Skeletal muscle satellite cell (primary cell): ENCODE results near the gene PROX1.

Source experiments
- H3K27me3 ChIP-seq: 2 replicates; pipeline ENCODE4 v1.7.0; 2013; ENCODE audit warnings: low read length; ENCODE audit not compliant: control insufficient read depth, insufficient read depth
- H3K36me3 ChIP-seq: 2 replicates; pipeline ENCODE4 v1.7.0; 2013; ENCODE audit warnings: mild to moderate bottlenecking, control low read depth, low read length; ENCODE audit not compliant: insufficient read depth
- H3K4me1 ChIP-seq: 2 replicates; pipeline ENCODE4 v1.7.0; 2013; ENCODE audit warnings: low read length; ENCODE audit not compliant: control insufficient read depth, insufficient read depth
- H3K4me2 ChIP-seq: 2 replicates; pipeline ENCODE4 v1.7.0; 2013; ENCODE audit warnings: mild to moderate bottlenecking, low read length
- H3K4me3 ChIP-seq: 2 replicates; pipeline ENCODE4 v1.7.0; 2013; ENCODE audit warnings: low read length
- H3K9ac ChIP-seq: 2 replicates; pipeline ENCODE4 v1.7.0; 2013; ENCODE audit warnings: mild to moderate bottlenecking, low read depth, low read length, moderate library complexity
- H3K9me3 ChIP-seq: replicated peaks from 2 replicates; pipeline ENCODE4 v1.7.0; 2013; ENCODE audit warnings: mild to moderate bottlenecking, control low read depth, low read length

PROX1 gene

GRCh38 chr1:214003233-214003632 is 15.5 kb downstream of the PROX1 start:
- H3K9ac ChIP-seq: no peak overlapping the region
- H3K27me3 ChIP-seq: no peaks in the 10 kb centered on the region
- peaks cover 2% of the 10 kb centered on the region for H3K4me1 ChIP-seq
- H3K4me2 ChIP-seq: no peak overlapping the region
- no peaks in the 10 kb centered on the region for H3K9me3 ChIP-seq
- H3K4me3 ChIP-seq: no peak overlapping the region
- H3K36me3 ChIP-seq: no peaks in the 10 kb centered on the region

GRCh38 chr1:214004014-214004413 is 16.2 kb downstream of the PROX1 start:
- H3K27me3 ChIP-seq: no peaks in the 10 kb centered on the region
- peaks cover 2% of the 10 kb centered on the region for H3K4me1 ChIP-seq
- H3K9ac ChIP-seq: no peak overlapping the region
- no peak overlapping the region for H3K4me3 ChIP-seq
- H3K4me2 ChIP-seq: no peak overlapping the region
- H3K36me3 ChIP-seq: no peaks in the 10 kb centered on the region
- H3K9me3 ChIP-seq: no peaks in the 10 kb centered on the region

DNA sequence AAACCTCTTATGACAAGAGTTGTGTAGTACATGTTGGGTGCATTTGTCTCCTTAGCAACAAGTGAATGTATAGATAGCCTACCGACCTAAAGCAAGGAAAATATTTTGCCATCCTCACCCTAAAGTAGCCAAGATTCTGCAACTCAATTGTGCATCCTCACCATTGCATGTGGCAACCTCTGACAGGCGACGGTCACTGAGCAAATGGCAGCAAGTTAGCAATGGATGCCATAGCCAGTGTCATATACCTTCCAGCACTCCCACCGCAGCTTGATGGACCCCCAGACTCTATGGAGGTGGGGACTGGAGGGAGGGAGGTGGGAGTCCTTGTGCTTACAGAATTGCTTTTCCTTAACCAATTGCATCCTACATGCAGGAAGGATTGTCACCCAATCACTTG is 17.0 kb downstream of the PROX1 start:
- no peak overlapping the region for H3K4me3 ChIP-seq
- H3K4me1 ChIP-seq: peaks cover 2% of the 10 kb centered on the region
- no peaks in the 10 kb centered on the region for H3K9me3 ChIP-seq
- no peak overlapping the region for H3K4me2 ChIP-seq
- no peaks in the 10 kb centered on the region for H3K27me3 ChIP-seq
- no peaks in the 10 kb centered on the region for H3K36me3 ChIP-seq
- no peak overlapping the region for H3K9ac ChIP-seq

DNA sequence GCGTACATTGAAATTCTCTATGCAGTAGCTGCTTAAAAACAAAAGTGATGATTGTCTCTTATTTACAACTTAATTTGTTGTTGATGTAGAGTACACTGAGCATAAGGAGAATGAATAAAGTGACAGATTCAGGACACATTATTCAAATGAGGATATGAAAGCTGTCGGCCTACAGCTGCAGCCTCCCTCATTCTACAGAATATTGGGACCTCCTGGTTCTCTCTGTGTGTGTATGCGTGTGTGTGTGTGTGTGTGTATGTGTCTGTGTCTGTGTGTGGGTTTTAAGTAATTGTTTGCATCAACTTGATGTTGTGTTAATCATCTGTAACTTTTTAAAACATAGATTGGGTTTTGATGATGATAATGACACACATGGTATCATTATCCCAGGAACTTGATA is 17.9 kb downstream of the PROX1 start:
- Histone ChIP-seq H3K27me3 (no peaks in the 10 kb centered on the region), H3K4me3 (no peak overlapping the region), H3K4me1 (peaks cover 2% of the 10 kb centered on the region), H3K36me3 (no peaks in the 10 kb centered on the region), H3K9ac (no peak overlapping the region), H3K4me2 (no peak overlapping the region), H3K9me3 (no peaks in the 10 kb centered on the region)

DNA sequence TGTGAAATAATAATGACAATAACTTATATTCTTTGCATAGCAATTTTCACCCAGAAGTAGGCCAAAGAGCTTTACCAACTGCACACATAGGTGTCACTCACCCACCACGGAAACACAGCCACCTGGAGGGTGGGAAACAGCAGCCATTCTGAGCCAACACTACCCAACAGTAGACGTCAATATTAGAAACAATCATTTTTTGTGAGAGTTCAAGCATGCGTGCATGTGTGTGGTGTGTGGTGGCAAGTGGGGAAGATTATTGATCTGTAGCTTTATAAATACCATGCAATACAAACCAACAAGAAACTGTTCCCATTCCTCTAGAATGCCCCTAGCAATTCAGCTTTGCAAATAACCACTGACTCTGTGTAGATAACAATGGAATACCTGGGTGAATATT is 19.1 kb downstream of the PROX1 start:
- H3K4me2 ChIP-seq: no peak overlapping the region
- peaks cover 2% of the 10 kb centered on the region for H3K4me1 ChIP-seq
- no peaks in the 10 kb centered on the region for H3K27me3 ChIP-seq
- no peak overlapping the region for H3K9ac ChIP-seq
- no peak overlapping the region for H3K4me3 ChIP-seq
- H3K36me3 ChIP-seq: no peaks in the 10 kb centered on the region
- no peaks in the 10 kb centered on the region for H3K9me3 ChIP-seq

DNA sequence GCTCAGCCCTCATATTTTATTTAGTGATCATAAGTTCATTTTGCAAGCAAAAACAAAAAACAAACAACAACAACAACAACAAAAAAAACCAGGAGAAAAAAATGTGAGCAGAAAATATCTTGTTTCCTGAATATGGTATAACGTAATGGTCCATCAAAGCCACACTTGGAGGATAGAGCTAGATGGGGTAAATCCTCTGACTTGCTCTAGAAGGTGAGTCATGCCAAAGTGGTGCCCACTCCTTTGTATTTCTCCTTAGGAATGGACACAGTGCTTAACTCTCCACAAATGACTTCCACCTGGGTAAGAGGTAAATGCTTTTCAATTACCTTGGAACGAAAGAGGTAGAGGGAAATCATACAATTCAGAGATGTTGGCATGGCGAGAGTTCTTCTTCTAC is 20.6 kb downstream of the PROX1 start:
- Histone ChIP-seq H3K27me3 (no peaks in the 10 kb centered on the region), H3K9ac (no peak overlapping the region), H3K36me3 (no peaks in the 10 kb centered on the region)

DNA sequence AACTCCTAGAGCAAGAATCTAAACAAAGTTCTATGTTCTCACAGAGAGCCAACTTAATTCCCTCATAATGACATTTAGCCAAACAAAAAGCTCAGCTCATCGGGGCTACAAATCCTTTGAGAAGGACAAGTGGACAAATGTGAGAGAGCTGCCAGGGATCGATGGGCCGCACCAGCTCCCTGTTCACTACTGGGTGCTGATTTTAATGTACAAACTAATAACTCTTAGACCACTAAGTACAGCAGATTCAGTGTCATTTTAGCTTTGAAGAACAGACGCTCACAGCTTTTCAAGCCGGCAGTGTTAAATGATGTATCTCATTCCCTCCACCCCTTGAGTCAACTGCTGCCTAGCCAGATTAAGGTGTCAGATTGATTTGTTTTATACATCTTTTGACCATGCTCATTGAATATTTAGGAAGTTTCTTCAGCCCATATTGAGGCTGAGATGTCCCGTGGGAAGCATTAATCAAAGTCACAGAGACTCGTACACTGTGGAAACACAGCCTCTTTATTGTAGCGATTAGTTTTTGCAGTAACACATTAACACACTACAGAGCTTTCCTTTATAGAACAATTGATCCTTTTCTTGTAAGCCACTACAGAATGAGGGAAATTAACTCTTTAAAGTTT is 21.1 kb downstream of the PROX1 start:
- Histone ChIP-seq H3K4me1 (no peaks in the 10 kb centered on the region), H3K9ac (no peak overlapping the region), H3K9me3 (no peaks in the 10 kb centered on the region), H3K4me3 (no peak overlapping the region), H3K27me3 (no peaks in the 10 kb centered on the region), H3K4me2 (no peak overlapping the region), H3K36me3 (no peaks in the 10 kb centered on the region)

More for the DNA sequence above, 20.6 kb downstream of the PROX1 start:
- H3K9me3 ChIP-seq: no peaks in the 10 kb centered on the region
- no peak overlapping the region for H3K4me3 ChIP-seq
- no peaks in the 10 kb centered on the region for H3K4me1 ChIP-seq
- no peak overlapping the region for H3K4me2 ChIP-seq

GRCh38 chr1:214009423-214010196 is 21.8 kb downstream of the PROX1 start:
- Histone ChIP-seq H3K27me3 (no peaks in the 10 kb centered on the region), H3K4me1 (no peaks in the 10 kb centered on the region), H3K4me2 (no peak overlapping the region), H3K36me3 (no peaks in the 10 kb centered on the region), H3K9ac (no peak overlapping the region), H3K4me3 (no peak overlapping the region), H3K9me3 (no peaks in the 10 kb centered on the region)

DNA sequence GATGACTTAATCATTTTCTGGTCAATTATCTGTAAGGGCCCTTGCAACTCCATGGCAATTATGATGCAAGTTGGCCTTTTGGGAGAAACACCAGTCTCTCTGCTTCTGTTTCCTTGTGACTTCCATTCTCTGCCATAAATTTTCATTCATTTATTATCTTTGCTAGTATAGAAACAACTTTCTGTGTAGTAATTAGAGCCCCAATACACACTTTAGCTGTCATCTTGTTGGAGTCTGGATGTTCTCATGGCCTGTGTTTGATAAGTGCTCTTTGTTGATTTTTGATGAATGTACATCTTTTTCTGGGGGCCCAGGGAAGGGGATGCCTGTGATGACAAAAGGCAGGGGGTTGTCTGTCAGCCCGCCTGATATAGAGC is 22.4 kb downstream of the PROX1 start:
- Histone ChIP-seq H3K9ac (no peak overlapping the region), H3K4me3 (no peak overlapping the region), H3K27me3 (no peaks in the 10 kb centered on the region), H3K4me2 (no peak overlapping the region), H3K36me3 (no peaks in the 10 kb centered on the region), H3K4me1 (no peaks in the 10 kb centered on the region), H3K9me3 (no peaks in the 10 kb centered on the region)

GRCh38 chr1:214010717-214011116 is 22.9 kb downstream of the PROX1 start:
- Histone ChIP-seq H3K4me2 (no peak overlapping the region), H3K9ac (no peak overlapping the region), H3K4me1 (no peaks in the 10 kb centered on the region), H3K36me3 (no peaks in the 10 kb centered on the region), H3K27me3 (no peaks in the 10 kb centered on the region), H3K9me3 (no peaks in the 10 kb centered on the region), H3K4me3 (no peak overlapping the region)

DNA sequence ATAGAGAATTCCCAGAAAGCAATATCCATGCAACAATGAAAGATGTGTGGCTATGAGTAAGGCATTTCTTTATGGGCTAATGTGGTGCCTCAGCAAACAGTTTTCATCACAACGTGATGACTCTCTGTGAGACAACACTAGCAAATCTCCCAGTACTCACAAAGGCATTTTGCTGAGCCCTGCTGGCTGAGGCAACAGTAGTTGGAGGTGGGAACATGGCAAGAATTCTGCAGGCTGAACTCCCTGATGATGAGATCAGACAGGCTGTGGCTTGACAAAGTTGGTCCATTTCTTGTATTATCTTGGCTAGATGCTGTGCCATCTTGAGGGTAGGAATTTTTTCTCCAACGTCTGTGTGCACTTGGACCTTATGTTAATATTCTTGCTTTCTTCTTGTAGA is 24.6 kb downstream of the PROX1 start:
- no peak overlapping the region for H3K4me3 ChIP-seq
- no peaks in the 10 kb centered on the region for H3K27me3 ChIP-seq
- no peaks in the 10 kb centered on the region for H3K4me1 ChIP-seq

More for the DNA sequence above, 24.6 kb downstream of the PROX1 start:
- Histone ChIP-seq H3K4me2 (no peak overlapping the region), H3K36me3 (no peaks in the 10 kb centered on the region), H3K9ac (no peak overlapping the region), H3K9me3 (no peaks in the 10 kb centered on the region)
